Colonic mucosa (tissue), 4 donors: Measurements from ENCODE around the gene PLCH1. TPM values are rescaled to one million over a fixed set of nuclear protein-coding genes. Genes with fewer than 3 reads are reported as not detected.

Source experiments
- DNase-seq: peaks from one replicate; pipeline ENCODE4 v3.0.0-alpha.2; 2020
- H3K27ac ChIP-seq: fragments of 200-600 bp; one replicate; pipeline ENCODE4 v1.8.0; 2021
- H3K27me3 ChIP-seq: fragments of 200-600 bp; one replicate; pipeline ENCODE4 v1.8.0; 2021
- H3K36me3 ChIP-seq: fragments of 200-600 bp; one replicate; pipeline ENCODE4 v1.8.0; 2021
- H3K4me1 ChIP-seq: fragments of 200-600 bp; one replicate; pipeline ENCODE4 v1.8.0; 2021; ENCODE audit warnings: mild to moderate bottlenecking
- H3K4me3 ChIP-seq: fragments of 200-600 bp; one replicate; pipeline ENCODE4 v1.8.0; 2021
- H3K9ac ChIP-seq, 2 donors: one replicate each; pipeline ENCODE4 v1.7.0; 2013; ENCODE audit warnings: control low read depth in 2 of 2, low read depth in 2 of 2, low read length in 2 of 2
- H3K9me3 ChIP-seq: fragments of 200-600 bp; one replicate; pipeline ENCODE4 v1.8.0; 2021
- intact Hi-C: fragments of 100-400 bp; cut with DNase I; formaldehyde crosslinking; loops from one replicate; pipeline ENCODE4 v1.14.1; 2022
- total RNA-seq, 2 donors: library from RNA; stranded (reverse); fragmentation: NEBNext Ultra II Directional in 1 of 2; extraction: Animal tissue kit (Norgen Biotek cat#: 25700) in 1 of 2; gene quantifications; one replicate each; pipeline ENCODE4 v1.2.1, GENCODE V29; 2021
- TF ChIP-seq, protein P1 (sequence below): fragments of 200-600 bp; IDR thresholded peaks from one replicate; pipeline ENCODE4 v1.8.0; 2022; ENCODE audit warnings: antibody characterized with exemption, mild to moderate bottlenecking
- donor health status: healthy.
- donor health status: DM: no; HTN: no; CAD: no.
- donor health status: DM: no; HTN: no; CAD: no.

PLCH1 gene
- total RNA-seq, 2 donors from 2014 or later: 8.2 to 11.0 TPM

DNA sequence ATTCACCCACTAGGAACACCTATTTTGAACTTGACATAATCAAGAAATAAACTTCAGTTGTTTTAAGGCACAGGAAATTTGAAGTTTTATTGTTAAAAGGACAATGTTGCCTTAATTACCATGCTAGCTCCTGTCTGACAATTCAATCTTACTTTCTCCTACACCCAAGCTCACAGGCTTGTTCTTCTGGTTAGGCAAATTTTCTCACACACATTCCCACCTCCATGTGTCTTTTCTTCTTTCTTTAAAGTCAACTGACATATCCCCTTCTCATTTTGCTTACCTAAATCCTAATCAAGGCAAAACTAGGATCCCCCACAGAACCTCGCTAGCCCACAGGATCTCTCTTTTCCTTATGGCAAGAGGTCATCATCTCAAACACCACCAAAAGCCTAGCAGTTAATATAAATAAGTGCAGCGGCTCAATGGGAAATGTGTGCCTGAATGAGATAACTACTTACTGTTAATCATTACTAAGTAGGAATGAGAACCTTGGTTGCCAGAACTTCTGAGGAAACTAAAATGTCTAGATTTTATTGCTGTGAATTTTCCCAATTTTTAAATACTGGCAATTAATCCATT, 189.3 kb downstream of the PLCH1 start:
- Histone ChIP-seq H3K9ac (no peak overlapping the region), H3K9me3 (no peaks in the 10 kb centered on the region), H3K27ac (no peak overlapping the region), H3K36me3 (no peaks in the 10 kb centered on the region), H3K4me3 (no peak overlapping the region), H3K4me1 (no peaks in the 10 kb centered on the region), H3K27me3 (no peaks in the 10 kb centered on the region)
- no peak for DNase-seq
- TF ChIP-seq, protein P1, sequence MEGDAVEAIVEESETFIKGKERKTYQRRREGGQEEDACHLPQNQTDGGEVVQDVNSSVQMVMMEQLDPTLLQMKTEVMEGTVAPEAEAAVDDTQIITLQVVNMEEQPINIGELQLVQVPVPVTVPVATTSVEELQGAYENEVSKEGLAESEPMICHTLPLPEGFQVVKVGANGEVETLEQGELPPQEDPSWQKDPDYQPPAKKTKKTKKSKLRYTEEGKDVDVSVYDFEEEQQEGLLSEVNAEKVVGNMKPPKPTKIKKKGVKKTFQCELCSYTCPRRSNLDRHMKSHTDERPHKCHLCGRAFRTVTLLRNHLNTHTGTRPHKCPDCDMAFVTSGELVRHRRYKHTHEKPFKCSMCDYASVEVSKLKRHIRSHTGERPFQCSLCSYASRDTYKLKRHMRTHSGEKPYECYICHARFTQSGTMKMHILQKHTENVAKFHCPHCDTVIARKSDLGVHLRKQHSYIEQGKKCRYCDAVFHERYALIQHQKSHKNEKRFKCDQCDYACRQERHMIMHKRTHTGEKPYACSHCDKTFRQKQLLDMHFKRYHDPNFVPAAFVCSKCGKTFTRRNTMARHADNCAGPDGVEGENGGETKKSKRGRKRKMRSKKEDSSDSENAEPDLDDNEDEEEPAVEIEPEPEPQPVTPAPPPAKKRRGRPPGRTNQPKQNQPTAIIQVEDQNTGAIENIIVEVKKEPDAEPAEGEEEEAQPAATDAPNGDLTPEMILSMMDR: no peak
- intact Hi-C loops: no loop called here

- no peak overlapping the region for H3K9ac ChIP-seq
- H3K36me3 ChIP-seq: no peaks in the 10 kb centered on the region
- TF ChIP-seq, protein P1: no peak
- no peak overlapping the region for H3K4me3 ChIP-seq
- no peak for DNase-seq
- H3K9me3 ChIP-seq: no peaks in the 10 kb centered on the region
- no peaks in the 10 kb centered on the region for H3K27me3 ChIP-seq
- intact Hi-C loops: no loop called here
- no peak overlapping the region for H3K27ac ChIP-seq
- H3K4me1 ChIP-seq: no peaks in the 10 kb centered on the region
Measured at GRCh38 chr3:155554777-155555451, 190.0 kb downstream of the PLCH1 start.

DNA sequence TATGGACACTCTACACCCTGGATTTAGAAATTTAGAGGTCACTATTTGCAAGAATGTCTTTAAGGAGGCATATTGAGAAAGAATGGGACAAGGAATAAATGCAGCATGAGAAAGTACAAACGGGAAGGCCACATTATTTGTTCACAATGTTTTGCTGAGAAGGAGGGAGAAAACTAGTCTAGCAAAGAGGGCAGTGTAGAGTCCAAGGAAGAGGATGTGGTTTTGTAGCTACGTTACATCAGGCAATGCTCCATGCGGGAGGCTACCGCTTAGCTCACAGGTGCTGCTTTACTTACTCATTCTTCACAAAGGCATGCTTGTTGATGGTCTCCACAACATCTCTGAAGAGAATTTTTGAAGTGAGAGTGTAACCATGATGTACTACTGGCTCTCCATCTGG, 191.1 kb downstream of the PLCH1 start:
- no peaks in the 10 kb centered on the region for H3K36me3 ChIP-seq
- H3K4me1 ChIP-seq: no peaks in the 10 kb centered on the region
- no peak for DNase-seq

DNA sequence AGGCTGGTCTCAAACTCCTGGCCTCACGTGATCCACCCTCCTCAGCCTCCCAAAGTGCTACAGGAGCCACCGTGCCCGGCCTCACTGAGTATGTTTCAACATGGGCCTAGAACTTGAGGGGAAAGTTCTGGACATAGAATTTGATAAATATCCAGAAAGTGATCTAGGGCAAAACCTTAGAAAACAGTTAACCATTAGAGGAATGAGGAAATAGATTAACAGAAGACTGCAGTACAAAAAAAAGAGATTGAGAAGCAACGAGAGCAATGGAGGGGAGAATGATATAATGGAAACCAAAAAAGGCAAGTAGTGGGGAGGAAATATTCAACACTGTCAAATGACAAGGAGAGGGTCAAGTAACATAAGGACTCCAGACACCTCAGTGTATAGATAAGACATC, 191.5 kb downstream of the PLCH1 start:
- H3K9me3 ChIP-seq: no peaks in the 10 kb centered on the region

More for the DNA sequence above, 191.1 kb downstream of the PLCH1 start:
- no peaks in the 10 kb centered on the region for H3K27me3 ChIP-seq
- no peak overlapping the region for H3K4me3 ChIP-seq
- H3K9me3 ChIP-seq: no peaks in the 10 kb centered on the region
- H3K9ac ChIP-seq: no peak overlapping the region
- intact Hi-C loops: no loop called here
- TF ChIP-seq, protein P1: no peak
- H3K27ac ChIP-seq: no peak overlapping the region

DNA sequence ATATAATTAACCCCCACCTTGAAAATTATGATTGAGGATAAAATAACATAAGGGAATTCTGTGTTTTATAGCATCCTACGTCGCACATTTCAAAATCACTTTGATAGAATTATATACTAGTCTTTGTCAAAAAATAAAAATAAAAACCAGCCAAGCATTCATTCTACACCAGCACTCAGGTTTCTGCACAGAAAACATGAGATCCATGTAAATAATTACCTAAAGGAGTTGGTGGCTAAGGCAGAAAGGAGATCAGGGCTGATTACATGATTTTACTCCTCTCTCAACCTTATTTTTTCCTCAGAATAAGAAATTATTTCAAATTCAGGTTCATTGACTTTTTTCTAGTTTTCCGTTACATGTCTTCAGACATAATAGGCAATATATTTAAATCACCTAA, 194.5 kb downstream of the PLCH1 start:
- Histone ChIP-seq H3K9me3 (no peaks in the 10 kb centered on the region), H3K9ac (no peak overlapping the region), H3K4me1 (no peaks in the 10 kb centered on the region), H3K4me3 (no peak overlapping the region), H3K27ac (no peak overlapping the region), H3K27me3 (no peaks in the 10 kb centered on the region), H3K36me3 (no peaks in the 10 kb centered on the region)
- TF ChIP-seq, protein P1: no peak
- no peak for DNase-seq
- intact Hi-C loops: no loop called here

More for the DNA sequence above, 191.5 kb downstream of the PLCH1 start:
- DNase-seq: no peak
- Histone ChIP-seq H3K27me3 (no peaks in the 10 kb centered on the region), H3K4me1 (no peaks in the 10 kb centered on the region), H3K4me3 (no peak overlapping the region), H3K36me3 (no peaks in the 10 kb centered on the region), H3K9ac (no peak overlapping the region), H3K27ac (no peak overlapping the region)
- TF ChIP-seq, protein P1: no peak
- intact Hi-C loops: no loop called here
